NCI-H2196 treated with DMSO at 0.1 percent for 48 hours (cell line): Measurements from ENCODE around the gene LAMTOR3.
"Not testable (repeated sequence)": the region's sequence is repeated elsewhere in the genome, so short reads cannot be mapped to it uniquely, and the experiment has no call there.

Source experiments
- DNase-seq: peaks from one replicate; lab custom pipeline; 2025; ENCODE audit not compliant: unreplicated experiment; lab: John Stamatoyannopoulos, UW

LAMTOR3 gene

GRCh38 chr4:99832321-99832720 is 61.9 kb downstream of the LAMTOR3 start:
- no peak for DNase-seq

DNA sequence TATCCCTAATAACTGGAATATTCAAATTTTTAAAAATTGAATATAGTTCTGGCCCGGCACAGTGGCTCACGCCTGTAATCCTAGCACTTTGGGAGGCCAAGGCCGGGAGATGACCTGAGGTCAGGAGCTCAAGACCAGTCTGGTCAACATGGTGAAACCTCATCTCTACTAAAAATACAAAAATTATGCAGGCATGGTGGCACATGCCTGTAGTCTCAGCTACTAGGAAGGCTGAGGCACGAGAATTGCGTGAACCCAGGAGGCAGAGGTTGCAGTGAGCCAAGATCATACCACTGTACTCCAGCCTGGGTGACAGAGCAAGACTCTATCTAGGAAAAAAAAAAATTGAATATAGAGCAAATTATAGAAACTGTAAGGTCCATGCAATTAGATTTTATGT is 64.2 kb downstream of the LAMTOR3 start:
- DNase-seq: not testable (repeated sequence)

GRCh38 chr4:99828477-99828876 is 65.8 kb downstream of the LAMTOR3 start:
- no peak for DNase-seq
